Mucosa of rectum (tissue), 2 donors: Measurements from ENCODE around the gene GPR139.

Experiments
- H3K27ac ChIP-seq, 2 donors: one replicate each; pipeline ENCODE4 v1.7.0; 2013; ENCODE audit warnings: inconsistent platforms in 2 of 2, low read depth in 2 of 2, low read length in 2 of 2
- H3K27me3 ChIP-seq, 2 donors: one replicate each; pipeline ENCODE4 v1.7.0; 2013; ENCODE audit warnings: low read length in 2 of 2; ENCODE audit not compliant: control insufficient read depth in 2 of 2, insufficient read depth in 2 of 2
- H3K36me3 ChIP-seq, 2 donors: one replicate each; pipeline ENCODE4 v1.7.0; 2013; ENCODE audit warnings: low read length in 2 of 2; ENCODE audit not compliant: control insufficient read depth in 2 of 2, insufficient read depth in 2 of 2
- H3K4me1 ChIP-seq, 2 donors: one replicate each; pipeline ENCODE4 v1.7.0; 2013; ENCODE audit warnings: low read length in 2 of 2, mild to moderate bottlenecking in 1 of 2; ENCODE audit not compliant: control insufficient read depth in 2 of 2, insufficient read depth in 2 of 2
- H3K4me3 ChIP-seq, 2 donors: one replicate each; pipeline ENCODE4 v1.7.0; 2013; ENCODE audit warnings: low read length in 2 of 2
- H3K9ac ChIP-seq, 2 donors: one replicate each; pipeline ENCODE4 v1.7.0; 2013; ENCODE audit warnings: low read length in 2 of 2, low read depth in 1 of 2, mild to moderate bottlenecking in 1 of 2
- H3K9me3 ChIP-seq, 2 donors: one replicate each; pipeline ENCODE4 v1.7.0; 2013; ENCODE audit warnings: low read length in 2 of 2; ENCODE audit not compliant: control insufficient read depth in 2 of 2
- donor health status: healthy.
- donor health status: Normal muscosa, but diverticular disease.

The GPR139 gene

DNA sequence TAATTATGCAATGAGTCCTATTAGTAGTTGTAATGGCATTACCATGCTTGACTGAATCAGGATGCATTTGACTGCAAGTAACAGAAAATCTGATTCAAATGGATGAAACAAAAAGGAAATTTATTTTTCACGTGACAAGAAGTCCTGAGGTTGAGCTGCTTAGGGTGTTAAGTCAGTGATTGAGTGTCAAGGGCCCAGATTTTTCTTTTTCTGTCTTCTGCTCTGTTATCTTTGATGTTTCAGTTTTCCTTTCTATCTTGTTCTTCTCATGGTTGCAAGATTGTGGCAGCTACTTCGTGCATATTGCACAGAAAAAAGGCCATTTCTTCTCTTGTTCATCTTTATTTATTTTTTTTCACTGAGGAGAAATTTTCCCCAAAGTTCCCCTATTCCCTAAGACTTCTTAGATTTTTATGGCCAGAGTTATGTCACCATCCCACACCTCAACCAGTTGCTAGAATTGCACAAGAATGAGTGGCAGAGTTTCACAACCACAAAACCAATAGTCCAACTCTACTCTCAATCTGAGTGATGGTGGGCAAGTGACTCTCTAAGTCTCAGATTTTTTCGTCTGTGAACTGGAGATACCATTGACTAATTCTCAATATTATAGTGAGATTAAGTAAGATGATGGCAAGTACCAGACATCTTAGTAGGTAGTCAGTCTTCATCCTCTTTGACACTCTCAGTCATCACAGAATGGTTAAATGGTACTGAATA, 15.7 kb upstream of the GPR139 start:
- Histone ChIP-seq H3K4me3 (no peak overlapping the region), H3K4me1 (no peaks in the 10 kb centered on the region), H3K9me3 (no peaks in the 10 kb centered on the region)

DNA sequence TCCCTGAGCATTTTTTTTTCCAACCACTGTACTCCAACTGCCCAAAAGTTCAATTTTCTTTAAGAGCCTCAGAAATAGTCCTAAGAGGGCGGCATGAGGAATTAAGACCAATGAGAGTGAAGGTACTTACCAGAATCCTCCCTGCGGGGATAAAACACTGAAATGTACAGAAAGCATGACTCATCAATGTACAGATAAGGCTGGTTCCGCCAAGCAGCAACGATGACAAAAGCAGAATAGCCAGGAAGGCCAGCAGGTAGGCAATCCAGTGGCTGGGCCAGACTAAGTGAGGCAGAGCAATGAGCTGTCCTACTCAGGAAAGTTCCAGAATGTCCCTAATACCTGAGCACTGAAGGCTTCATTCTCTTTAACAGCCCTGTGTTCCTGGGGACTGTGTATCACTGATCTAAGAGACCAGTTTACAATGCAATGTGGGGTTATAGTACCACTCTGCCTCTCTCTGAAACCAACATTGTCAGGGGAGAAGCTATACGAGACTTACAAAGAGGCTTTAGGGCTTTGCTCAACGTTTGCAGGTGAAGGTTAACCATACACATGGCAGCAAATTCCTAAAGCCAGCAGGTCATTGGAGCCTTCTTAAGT, 11.0 kb upstream of the GPR139 start:
- no peaks in the 10 kb centered on the region for H3K27me3 ChIP-seq
- no peak overlapping the region for H3K4me3 ChIP-seq
- no peak overlapping the region for H3K9ac ChIP-seq
- no peaks in the 10 kb centered on the region for H3K9me3 ChIP-seq
- H3K36me3 ChIP-seq, result no peaks in the 10 kb centered on the region
- no peak overlapping the region for H3K27ac ChIP-seq
- H3K4me1 ChIP-seq, result no peaks in the 10 kb centered on the region

More for the DNA sequence above, 15.7 kb upstream of the GPR139 start:
- no peak overlapping the region for H3K9ac ChIP-seq
- H3K27me3 ChIP-seq, result no peaks in the 10 kb centered on the region
- no peaks in the 10 kb centered on the region for H3K36me3 ChIP-seq
- no peak overlapping the region for H3K27ac ChIP-seq

DNA sequence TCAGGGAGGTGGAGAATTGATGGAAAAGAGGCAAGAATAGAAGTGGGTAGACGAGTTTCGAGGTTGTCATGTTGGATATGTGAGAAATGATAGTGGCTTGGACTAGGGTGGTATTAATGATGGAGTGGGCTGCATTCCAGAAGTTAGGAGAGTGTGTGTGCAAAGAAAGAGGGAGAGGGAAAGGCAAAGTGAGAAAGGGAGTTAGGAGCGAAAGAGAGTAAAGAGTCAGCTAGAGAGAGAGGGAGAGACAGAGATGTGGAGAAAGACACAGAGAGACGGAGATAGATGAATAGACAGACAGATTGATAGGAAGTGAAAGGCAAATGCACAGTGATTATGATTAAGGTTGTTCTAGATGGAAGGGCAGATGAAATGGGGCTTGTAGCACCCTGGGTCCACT, 5.4 kb upstream of the GPR139 start:
- Histone ChIP-seq H3K4me3 (no peak overlapping the region), H3K4me1 (no peaks in the 10 kb centered on the region), H3K9ac (no peak overlapping the region), H3K9me3 (no peaks in the 10 kb centered on the region), H3K27me3 (peaks cover 6 to 11% of the 10 kb centered on the region in 2 donors), H3K36me3 (no peaks in the 10 kb centered on the region), H3K27ac (no peak overlapping the region)

DNA sequence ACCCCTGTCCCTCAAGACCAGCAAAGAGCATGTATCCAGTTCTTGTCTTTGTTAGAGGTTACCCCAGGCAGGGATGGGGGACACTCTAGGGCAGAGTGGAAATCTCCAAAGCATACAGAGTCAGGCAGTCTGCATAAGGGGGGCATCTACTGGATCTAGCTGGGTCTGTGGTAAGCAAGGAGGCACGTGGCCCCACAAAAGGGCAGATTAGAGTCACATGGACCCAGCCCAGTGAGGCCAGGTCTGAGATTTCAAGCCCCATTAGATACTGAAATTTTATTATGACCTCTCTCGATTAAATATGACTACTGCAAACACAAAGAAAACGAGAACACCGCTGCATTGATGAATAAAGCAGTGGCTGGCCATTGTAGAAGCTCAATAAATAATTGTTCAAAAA, 1.6 kb upstream of the GPR139 start:
- H3K4me1 ChIP-seq, result no peaks in the 10 kb centered on the region
- H3K27me3 ChIP-seq, result peaks cover 13 to 15% of the 10 kb centered on the region in 2 donors
- no peaks in the 10 kb centered on the region for H3K36me3 ChIP-seq
- H3K27ac ChIP-seq, result no peak overlapping the region
- H3K9me3 ChIP-seq, result no peaks in the 10 kb centered on the region
- no peak overlapping the region for H3K9ac ChIP-seq
- H3K4me3 ChIP-seq, result no peak overlapping the region

DNA sequence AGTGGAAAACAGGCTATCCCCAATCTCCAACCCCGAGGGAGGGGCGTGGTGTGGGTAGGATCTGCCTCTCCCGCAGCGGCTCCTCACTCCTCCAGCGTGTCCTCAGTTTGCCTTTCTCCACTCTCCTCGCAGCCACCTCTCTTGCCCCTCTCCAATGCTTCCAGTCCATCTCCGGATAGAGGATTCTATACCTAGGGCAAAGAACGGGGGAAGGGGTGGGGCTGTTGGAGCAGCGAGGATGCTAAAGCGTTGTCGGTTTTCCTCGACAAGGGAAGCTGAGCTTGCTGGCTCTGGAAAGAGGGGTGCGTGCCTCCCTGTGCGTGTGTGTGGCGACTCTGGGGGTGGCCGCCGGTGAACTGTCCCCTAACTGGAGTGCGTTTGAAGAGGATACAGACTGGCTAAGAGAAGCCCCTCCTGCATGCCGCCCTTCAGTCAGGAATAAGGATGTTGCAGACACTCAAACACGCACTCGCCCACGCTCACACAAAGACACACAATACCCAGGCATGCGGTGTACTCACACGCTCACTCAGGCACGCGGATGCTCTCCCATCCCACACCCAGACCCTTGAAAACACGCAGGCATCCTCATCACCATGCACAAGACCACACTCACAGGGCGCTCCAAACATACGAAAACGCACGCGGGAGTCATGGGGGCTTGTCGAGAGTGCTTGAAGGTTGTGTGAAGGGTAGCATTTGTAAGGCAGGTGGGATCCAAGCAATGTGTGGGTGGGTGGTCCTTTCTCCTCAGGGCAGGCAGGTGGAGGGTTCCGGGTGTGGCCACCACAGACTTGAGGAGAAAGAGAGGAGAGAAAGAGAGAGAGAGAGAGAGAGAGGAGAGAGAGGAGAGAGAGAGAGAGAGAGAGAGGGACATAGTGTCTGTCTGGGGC, 655 bp upstream of the GPR139 start:
- Histone ChIP-seq H3K27me3 (peaks cover 13 to 18% of the 10 kb centered on the region in 2 donors), H3K4me1 (no peaks in the 10 kb centered on the region), H3K9ac (no peak overlapping the region), H3K27ac (no peak overlapping the region), H3K4me3 (no peak overlapping the region), H3K36me3 (no peaks in the 10 kb centered on the region), H3K9me3 (no peaks in the 10 kb centered on the region)

DNA sequence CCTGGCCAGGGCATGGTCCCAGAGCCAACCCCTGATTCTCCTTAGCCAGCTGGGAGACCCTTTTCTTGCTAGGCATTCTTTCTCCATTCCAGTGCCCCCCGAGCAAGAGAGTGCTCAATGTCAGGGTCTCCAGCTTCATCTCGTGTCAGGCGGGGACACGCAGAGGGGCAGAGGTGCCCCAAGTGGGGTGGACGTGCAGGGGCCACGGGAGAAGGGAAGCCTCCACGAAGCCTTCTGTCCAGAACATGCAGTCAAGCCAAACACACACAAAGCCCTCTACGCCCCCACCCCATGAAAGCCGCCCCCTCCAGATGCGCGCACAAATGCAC, 852 bp downstream of the GPR139 start:
- Histone ChIP-seq H3K4me1 (no peaks in the 10 kb centered on the region), H3K9ac (no peak overlapping the region), H3K4me3 (no peak overlapping the region), H3K27me3 (peaks cover 13 to 18% of the 10 kb centered on the region in 2 donors), H3K27ac (no peak overlapping the region), H3K9me3 (no peaks in the 10 kb centered on the region), H3K36me3 (no peaks in the 10 kb centered on the region)

DNA sequence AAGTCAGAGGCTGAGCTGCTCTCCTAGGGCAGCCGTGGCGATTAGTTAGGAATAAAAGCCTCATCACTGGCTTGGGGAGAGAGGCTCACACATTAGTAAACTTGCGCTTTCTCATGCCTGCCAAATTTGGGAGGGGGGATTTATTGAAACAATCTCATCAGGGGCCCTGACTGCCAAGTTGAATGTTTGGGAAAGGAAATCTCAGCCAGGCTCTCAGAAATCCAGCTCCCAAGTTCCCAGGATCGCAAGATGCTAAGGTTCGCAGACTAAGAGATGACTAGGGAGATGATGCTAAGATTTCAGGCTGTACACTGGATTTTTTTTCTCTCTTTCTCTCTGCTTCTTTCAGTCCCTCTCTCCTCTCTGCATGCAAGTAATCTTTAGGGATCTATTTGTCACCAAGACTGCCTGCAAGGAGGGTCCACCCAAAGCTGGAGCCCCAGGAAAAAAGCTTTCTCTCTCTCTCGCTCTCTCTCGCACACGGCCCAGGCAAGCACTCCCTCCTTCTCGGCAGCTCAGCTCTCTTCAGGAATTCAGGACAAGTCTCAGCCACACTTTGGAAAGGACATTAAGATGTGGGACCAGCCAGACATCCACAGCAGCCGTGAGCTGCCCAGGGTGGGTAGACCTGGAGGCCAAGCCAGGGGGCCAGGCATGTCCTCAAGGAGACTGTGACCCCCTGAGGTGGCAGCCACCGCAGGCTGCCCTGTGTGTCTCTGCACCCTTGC, 1.4 kb downstream of the GPR139 start:
- no peaks in the 10 kb centered on the region for H3K9me3 ChIP-seq
- H3K9ac ChIP-seq, result no peak overlapping the region
- H3K27me3 ChIP-seq, result peaks cover 13 to 18% of the 10 kb centered on the region in 2 donors
- H3K4me3 ChIP-seq, result no peak overlapping the region
- no peaks in the 10 kb centered on the region for H3K36me3 ChIP-seq
- no peaks in the 10 kb centered on the region for H3K4me1 ChIP-seq
- H3K27ac ChIP-seq, result no peak overlapping the region

DNA sequence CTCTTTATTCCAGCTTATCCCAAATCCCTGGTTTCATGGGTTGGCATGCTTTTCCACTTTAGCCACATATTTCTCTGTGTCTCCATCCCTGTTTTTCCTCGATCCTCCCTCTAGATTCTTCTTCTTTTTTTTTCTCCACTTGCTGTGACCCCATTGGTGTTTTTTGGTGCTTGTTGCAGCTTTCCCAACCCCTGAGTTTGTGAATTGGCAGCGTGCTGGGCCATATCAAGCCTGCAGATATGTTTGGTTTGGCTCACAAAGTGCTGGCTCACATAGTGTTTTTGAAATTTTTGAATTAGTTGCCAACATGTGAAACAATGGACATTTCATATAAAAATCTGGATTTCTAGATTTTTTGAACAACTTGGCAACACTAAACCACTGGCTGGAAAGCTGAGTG, 8.8 kb downstream of the GPR139 start:
- Histone ChIP-seq H3K36me3 (no peaks in the 10 kb centered on the region), H3K9ac (no peak overlapping the region), H3K4me3 (no peak overlapping the region), H3K9me3 (no peaks in the 10 kb centered on the region), H3K4me1 (no peaks in the 10 kb centered on the region), H3K27me3 (peaks cover under 1 to 2% of the 10 kb centered on the region in 2 donors), H3K27ac (no peak overlapping the region)

DNA sequence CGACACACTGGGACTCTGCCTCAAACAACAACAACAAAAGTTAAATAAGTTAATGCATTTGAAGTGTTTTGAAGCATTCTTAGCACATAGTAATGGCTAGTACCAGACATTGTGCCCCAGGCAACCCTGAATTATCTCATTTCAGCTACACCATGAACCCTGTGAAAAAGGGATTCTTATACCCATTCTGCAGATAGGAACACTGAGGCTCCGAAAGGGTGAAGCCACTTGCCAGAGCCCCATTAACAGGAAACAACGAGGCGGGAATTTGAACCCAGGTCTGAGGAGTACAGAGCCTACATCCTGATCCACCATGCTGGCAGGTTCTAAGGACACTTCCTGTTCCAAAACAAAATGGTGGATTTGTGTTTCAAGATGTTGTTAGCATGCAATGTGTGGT, 9.2 kb downstream of the GPR139 start:
- no peaks in the 10 kb centered on the region for H3K9me3 ChIP-seq
- no peak overlapping the region for H3K9ac ChIP-seq
- peaks cover 0 to 2% of the 10 kb centered on the region in 2 donors for H3K27me3 ChIP-seq
- H3K36me3 ChIP-seq, result no peaks in the 10 kb centered on the region
- H3K4me3 ChIP-seq, result no peak overlapping the region
- no peak overlapping the region for H3K27ac ChIP-seq
- no peaks in the 10 kb centered on the region for H3K4me1 ChIP-seq

DNA sequence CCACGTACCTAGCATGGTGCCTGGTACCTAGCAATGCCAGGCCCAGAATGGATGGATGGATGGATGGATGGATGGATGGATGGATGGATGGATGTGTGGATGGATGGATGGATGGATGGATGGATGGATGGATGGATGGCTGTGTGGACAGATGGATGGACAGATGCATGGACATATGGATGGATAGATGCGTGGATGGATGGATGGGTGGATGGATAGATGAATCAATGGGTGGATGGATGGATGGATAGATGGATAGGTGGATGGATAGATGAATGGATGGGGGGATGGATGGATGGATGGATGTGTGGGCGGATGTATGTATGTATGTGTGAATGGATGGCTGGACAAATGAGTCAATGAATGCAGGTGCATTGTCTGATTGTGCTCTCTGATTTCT, 12.6 kb downstream of the GPR139 start:
- Histone ChIP-seq H3K4me3 (no peak overlapping the region), H3K36me3 (no peaks in the 10 kb centered on the region), H3K4me1 (no peaks in the 10 kb centered on the region), H3K9ac (no peak overlapping the region), H3K27ac (no peak overlapping the region), H3K27me3 (no peaks in the 10 kb centered on the region), H3K9me3 (no peaks in the 10 kb centered on the region)
